CD14-positive monocyte (primary cell): ENCODE measurements around the gene RAB3GAP1. TPM values are rescaled to one million over a fixed set of nuclear protein-coding genes. Genes with fewer than 3 reads are reported as not detected.

Experiments used
- DNase-seq, 3 donors: peaks; one replicate each; pipeline ENCODE4 v3.0.0-alpha.2; 2011 to 2022
- H2AFZ ChIP-seq: 2 replicates; pipeline ENCODE4 v1.6.0; 2012; ENCODE audit warnings: mild to moderate bottlenecking, low read depth, low read length, inconsistent platforms; ENCODE audit not compliant: insufficient read depth, poor library complexity, severe bottlenecking
- H3K27ac ChIP-seq, 2 donors: 1 replicate in 1 of 2; 2 replicates in 1 of 2; pipeline ENCODE4 v1.5.1; 2012 to 2013; ENCODE audit warnings: low read length in 2 of 2, control low read depth in 1 of 2, inconsistent platforms in 1 of 2, low read depth in 1 of 2, mild to moderate bottlenecking in 1 of 2
- H3K27me3 ChIP-seq, 2 donors: one replicate each; pipeline versions ENCODE4 v1.6.0 to v1.6.1; 2011 to 2013; ENCODE audit warnings: low read length in 2 of 2; ENCODE audit not compliant: control insufficient read depth in 2 of 2, insufficient read depth in 2 of 2
- H3K36me3 ChIP-seq, 2 donors: replicated peaks in 1 of 2; 1 replicate in 1 of 2; 2 replicates in 1 of 2; pipeline versions ENCODE4 v1.5.1 to v1.6.1; 2012 to 2013; ENCODE audit warnings: low read length in 2 of 2, control low read depth in 1 of 2, inconsistent platforms in 1 of 2, mild to moderate bottlenecking in 1 of 2; ENCODE audit not compliant: insufficient read depth in 2 of 2, control insufficient read depth in 1 of 2
- H3K4me1 ChIP-seq, 2 donors: 1 replicate in 1 of 2; 2 replicates in 1 of 2; pipeline versions ENCODE4 v1.5.1 to v1.6.1; 2012 to 2013; ENCODE audit warnings: low read length in 2 of 2, control low read depth in 1 of 2, inconsistent platforms in 1 of 2, mild to moderate bottlenecking in 1 of 2, moderate library complexity in 1 of 2; ENCODE audit not compliant: insufficient read depth in 2 of 2, control insufficient read depth in 1 of 2
- H3K4me2 ChIP-seq: replicated peaks from 2 replicates; pipeline ENCODE3; 2012; ENCODE audit warnings: low read length, moderate library complexity, mild to moderate bottlenecking; ENCODE audit not compliant: poor library complexity, severe bottlenecking; ENCODE audit errors: extremely low read depth
- H3K4me3 ChIP-seq, 3 experiments: fragments of 200-600 bp in 1 of 3; sonication (generic) in 1 of 3; replicated peaks in 1 of 3; 1 replicate in 2 of 3; 2 replicates in 1 of 3; pipeline ENCODE4 v1.5.1; 2011 to 2013; ENCODE audit warnings: low read length in 3 of 3, mild to moderate bottlenecking in 3 of 3, control low read depth in 2 of 3, low read depth in 2 of 3, inconsistent platforms in 1 of 3, moderate library complexity in 1 of 3
- H3K79me2 ChIP-seq: 2 replicates; pipeline ENCODE4 v1.6.0; 2012; ENCODE audit warnings: mild to moderate bottlenecking, control low read depth, inconsistent platforms, low read length, moderate library complexity; ENCODE audit not compliant: insufficient read depth
- H3K9ac ChIP-seq: 2 replicates; pipeline ENCODE4 v1.6.0; 2017; ENCODE audit warnings: low read length, mild to moderate bottlenecking; ENCODE audit not compliant: insufficient read depth, poor library complexity, severe bottlenecking
- H3K9me3 ChIP-seq, 2 donors: replicated peaks in 1 of 2; 1 replicate in 1 of 2; 2 replicates in 1 of 2; pipeline versions ENCODE4 v1.5.1 to v1.6.1; 2012 to 2013; ENCODE audit warnings: low read length in 2 of 2, control low read depth in 1 of 2; ENCODE audit not compliant: control insufficient read depth in 1 of 2, insufficient read depth in 1 of 2
- H4K20me1 ChIP-seq: 2 replicates; pipeline ENCODE4 v1.6.0; 2012; ENCODE audit warnings: mild to moderate bottlenecking, low read length, control low read depth, moderate library complexity; ENCODE audit not compliant: insufficient read depth
- H3K27ac Mint-ChIP-seq, 7 donors: one replicate each; pipeline ENCODE4 v1.8.0; 2020; ENCODE audit warnings: mild to moderate bottlenecking in 7 of 7, mixed read lengths in 7 of 7, moderate library complexity in 6 of 7, inconsistent platforms in 2 of 7
- H3K27me3 Mint-ChIP-seq, 3 donors: one replicate each; pipeline ENCODE4 v1.8.0; 2021 to 2022; ENCODE audit warnings: low read depth in 3 of 3, mild to moderate bottlenecking in 3 of 3, mixed read lengths in 3 of 3, moderate library complexity in 3 of 3, inconsistent platforms in 1 of 3
- H3K36me3 Mint-ChIP-seq, 2 donors: one replicate each; pipeline ENCODE4 v1.8.0; 2020; ENCODE audit warnings: mixed read lengths in 2 of 2, inconsistent platforms in 1 of 2, mild to moderate bottlenecking in 1 of 2
- H3K4me1 Mint-ChIP-seq: one replicate; pipeline ENCODE4 v1.8.0; 2020; ENCODE audit warnings: mild to moderate bottlenecking, mixed read lengths
- H3K4me3 Mint-ChIP-seq, 2 donors: one replicate each; pipeline ENCODE4 v1.8.0; 2020; ENCODE audit warnings: mild to moderate bottlenecking in 2 of 2, mixed read lengths in 2 of 2, moderate library complexity in 1 of 2
- H3K9me3 Mint-ChIP-seq, 7 donors: one replicate each; pipeline ENCODE4 v1.8.0; 2020 to 2022; ENCODE audit warnings: mixed read lengths in 7 of 7, mild to moderate bottlenecking in 6 of 7, moderate library complexity in 6 of 7, inconsistent platforms in 2 of 7
- CTCF ChIP-seq: fragments of 200-600 bp; IDR thresholded peaks from one replicate; pipeline ENCODE4 v1.8.0; 2022; ENCODE audit warnings: antibody characterized with exemption, mild to moderate bottlenecking
- WGBS: methylation state at CpG from one replicate; pipeline ENCODE4 v1.1.5; 2013; ENCODE audit warnings: missing lambda C conversion rate; ENCODE audit not compliant: insufficient coverage; 5-methylcytosine and 5-hydroxymethylcytosine counted together
- intact Hi-C, 2 donors: fragments of 100-400 bp; cut with micrococcal nuclease; formaldehyde crosslinking; loops; one replicate each; pipeline versions ENCODE4 v1.15.0 to v1.15.1; 2023
- polyA plus RNA-seq, 3 donors: library from polyadenylated mRNA; depleted of rRNA in 1 of 3; unstranded in 2 of 3; stranded (reverse) in 1 of 3; fragments of 300-500 nt in 2 of 3; fragments of >200 nt in 1 of 3; fragmentation: Illumina TruSeq in 2 of 3; gene quantifications; 1 replicate in 2 of 3; 2 replicates in 1 of 3; pipeline ENCODE4 v1.2.3, GENCODE V29; 2012 to 2021

The RAB3GAP1 gene
- polyA plus RNA-seq, 3 donors: 8.0 to 17.4 (median 11.3) TPM

DNA sequence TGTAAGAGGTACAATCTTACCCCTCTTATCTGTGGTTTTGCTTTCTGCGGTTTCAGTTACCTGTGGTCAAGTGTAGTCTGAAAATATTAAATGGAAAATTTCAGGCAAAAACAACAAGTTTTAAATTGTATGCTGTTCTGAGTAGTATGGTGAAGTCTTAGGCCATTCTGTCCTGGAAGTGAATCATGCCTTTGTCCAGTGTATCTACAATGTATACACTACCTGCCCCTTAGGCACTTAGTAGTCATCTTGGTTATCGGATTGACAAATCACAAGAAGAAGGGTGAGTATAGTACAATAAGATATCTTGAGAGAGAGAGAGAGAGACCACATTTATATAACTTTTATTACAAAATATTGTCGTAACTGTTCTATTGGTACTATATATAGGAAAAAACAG is 43.5 kb downstream of the RAB3GAP1 start:
- Mint-ChIP-seq H3K9me3 (peaks cover 0 to 7% (median 0%) of the 10 kb centered on the region in 7 donors), H3K4me1 (no peaks in the 10 kb centered on the region), H3K27me3 (peaks cover 0 to 1% (median 0%) of the 10 kb centered on the region in 3 donors), H3K4me3 (no peak overlapping the region), H3K27ac (no peak overlapping the region), H3K36me3 (peaks cover 53 to 76% of the 10 kb centered on the region in 2 donors)
- Histone ChIP-seq H3K27ac (no peak overlapping the region), H3K9me3 (no peaks in the 10 kb centered on the region), H4K20me1 (no peaks in the 10 kb centered on the region), H3K79me2 (no peaks in the 10 kb centered on the region), H3K4me3 (no peak overlapping the region), H3K27me3 (no peaks in the 10 kb centered on the region), H3K9ac (no peak overlapping the region), H3K4me1 (no peaks in the 10 kb centered on the region), H3K36me3 (peaks cover 42 to 82% of the 10 kb centered on the region in 2 donors), H2AFZ (no peak overlapping the region), H3K4me2 (no peak overlapping the region)
- no peak for DNase-seq
- no peak for TF ChIP-seq CTCF
- WGBS: no CpG with 5 or more reads among the region's 3 CpGs
- intact Hi-C loops: no loop called here

- no peaks in the 10 kb centered on the region for H3K4me1 ChIP-seq
- no peaks in the 10 kb centered on the region for H3K27me3 ChIP-seq
- H3K27ac ChIP-seq: no peak overlapping the region
- H3K4me3 ChIP-seq: no peak overlapping the region
- intact Hi-C loops: no loop called here
- no peak for DNase-seq
- no peaks in the 10 kb centered on the region for H4K20me1 ChIP-seq
- H3K27me3 Mint-ChIP-seq: peaks cover 0 to 1% (median 0%) of the 10 kb centered on the region in 3 donors
- H3K4me2 ChIP-seq: no peak overlapping the region
- peaks cover 0 to 10% (median 2%) of the 10 kb centered on the region in 7 donors for H3K9me3 Mint-ChIP-seq
- H3K4me3 Mint-ChIP-seq: no peak overlapping the region
- peaks cover 46 to 81% of the 10 kb centered on the region in 2 donors for H3K36me3 ChIP-seq
- no peak for TF ChIP-seq CTCF
- no peaks in the 10 kb centered on the region for H3K9me3 ChIP-seq
- no CpG with 5 or more reads among the region's 4 CpGs for WGBS
- H3K27ac Mint-ChIP-seq: no peak overlapping the region
- H3K9ac ChIP-seq: no peak overlapping the region
- no peaks in the 10 kb centered on the region for H3K4me1 Mint-ChIP-seq
- H3K79me2 ChIP-seq: no peaks in the 10 kb centered on the region
- peaks cover 55 to 73% of the 10 kb centered on the region in 2 donors for H3K36me3 Mint-ChIP-seq
- no peak overlapping the region for H2AFZ ChIP-seq
These were observed 44.8 kb downstream of the RAB3GAP1 start for GRCh38 chr2:135096665-135097446.
